Activated effector memory CD4-positive, alpha-beta T cell treated with Interleukin-2 at 50 U/mL for 16 hours (primary cell): ENCODE results near the gene CMIP.
"Not testable (repeated sequence)": the region's sequence is repeated elsewhere in the genome, so short reads cannot be mapped to it uniquely, and the experiment has no call there.

Source experiments
- DNase-seq: peaks from one replicate; pipeline ENCODE4 v3.0.0-alpha.2; 2020

CMIP gene

GRCh38 chr16:81519301-81520150 lies 74.9 kb downstream of the CMIP start:
- DNase-seq, result no peak

GRCh38 chr16:81520151-81520470 lies 75.5 kb downstream of the CMIP start:
- DNase-seq, result no peak

GRCh38 chr16:81520560-81521135 lies 76.0 kb downstream of the CMIP start:
- no peak for DNase-seq

DNA sequence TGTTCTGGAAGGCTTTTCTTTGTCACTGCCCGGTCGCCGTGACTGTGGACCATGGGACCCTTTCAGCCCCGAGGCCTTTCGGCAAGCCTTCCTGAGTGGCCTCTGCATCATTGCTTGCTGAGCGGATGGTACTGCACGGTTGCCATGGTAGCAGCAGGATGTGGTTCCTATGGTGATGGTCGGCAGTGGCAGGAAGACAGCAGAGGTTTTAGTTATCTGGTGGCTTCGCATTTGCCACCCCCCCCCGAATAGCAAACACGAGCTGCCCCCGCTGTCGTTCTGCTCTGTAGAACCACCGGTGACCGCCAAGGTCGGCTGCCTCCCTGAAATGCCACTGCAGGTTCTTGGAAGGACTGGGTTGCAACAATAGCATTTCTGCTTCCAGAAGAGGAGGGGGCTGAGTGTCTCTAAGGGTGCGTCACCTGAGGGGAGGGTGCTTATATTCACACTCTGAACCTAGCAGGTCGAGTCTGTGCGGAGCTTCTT lies 76.6 kb downstream of the CMIP start:
- DNase-seq, result peak; percentile 71

- DNase-seq, result no peak
These were observed 77.6 kb downstream of the CMIP start for GRCh38 chr16:81522108-81522701.

DNA sequence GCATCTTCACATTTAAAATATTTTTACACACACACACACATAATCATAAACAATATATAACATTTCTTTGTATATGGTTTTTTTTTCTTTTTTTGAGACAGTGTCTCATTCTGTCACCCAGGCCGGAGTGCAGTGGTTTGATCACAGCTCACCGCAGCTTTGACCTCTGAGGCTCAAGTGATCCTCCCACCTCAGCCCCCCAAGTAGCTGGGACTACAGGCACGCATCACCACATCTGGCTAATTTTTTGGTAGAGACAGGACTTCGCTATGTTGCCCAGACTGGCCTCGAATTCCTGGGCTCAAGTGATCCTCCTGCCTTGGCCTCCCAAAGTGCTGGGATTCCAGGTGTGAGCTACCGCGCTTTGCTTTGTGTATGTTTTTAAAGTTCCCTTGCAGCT lies 78.2 kb downstream of the CMIP start:
- DNase-seq, result not testable (repeated sequence)

DNA sequence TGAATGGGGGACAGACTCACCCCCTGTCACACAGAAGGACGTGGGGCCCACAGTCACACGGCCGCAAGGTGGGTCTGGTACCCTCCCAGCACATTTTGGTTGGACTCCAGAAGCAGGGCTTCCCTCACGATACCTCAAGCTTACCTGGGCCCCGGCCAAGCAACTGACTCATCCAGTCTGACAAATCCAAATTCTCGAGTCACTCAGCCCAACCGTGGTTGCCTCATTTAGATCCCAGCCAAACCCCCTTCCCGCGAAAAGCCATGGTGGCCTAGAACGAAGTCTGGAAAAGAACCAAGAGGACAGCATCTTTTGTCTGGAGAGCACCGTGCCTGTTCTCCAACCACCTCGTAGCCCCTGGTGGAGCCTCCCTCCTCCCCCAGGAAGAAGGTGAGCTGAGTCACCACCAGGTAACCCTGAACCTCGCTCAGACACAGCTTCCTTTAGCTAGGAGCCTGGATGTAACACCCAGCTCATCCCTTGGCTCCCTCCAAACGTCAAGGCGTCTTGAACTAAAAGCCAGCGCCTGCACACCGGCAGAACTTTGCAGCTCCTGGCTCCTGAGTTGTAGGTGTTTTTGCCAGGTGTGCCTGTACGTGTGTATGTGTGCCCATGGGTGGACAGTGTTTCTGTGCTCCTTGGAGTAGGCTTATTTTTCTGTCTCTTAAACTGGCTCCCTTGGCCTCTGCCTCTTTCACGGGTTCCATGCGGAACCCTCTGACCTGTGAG lies 78.9 kb downstream of the CMIP start:
- no peak for DNase-seq

GRCh38 chr16:81524382-81524781 lies 79.8 kb downstream of the CMIP start:
- DNase-seq, result peak; percentile 25

- not testable (repeated sequence) for DNase-seq
These were observed 80.3 kb downstream of the CMIP start for GRCh38 chr16:81524885-81525284.

DNA sequence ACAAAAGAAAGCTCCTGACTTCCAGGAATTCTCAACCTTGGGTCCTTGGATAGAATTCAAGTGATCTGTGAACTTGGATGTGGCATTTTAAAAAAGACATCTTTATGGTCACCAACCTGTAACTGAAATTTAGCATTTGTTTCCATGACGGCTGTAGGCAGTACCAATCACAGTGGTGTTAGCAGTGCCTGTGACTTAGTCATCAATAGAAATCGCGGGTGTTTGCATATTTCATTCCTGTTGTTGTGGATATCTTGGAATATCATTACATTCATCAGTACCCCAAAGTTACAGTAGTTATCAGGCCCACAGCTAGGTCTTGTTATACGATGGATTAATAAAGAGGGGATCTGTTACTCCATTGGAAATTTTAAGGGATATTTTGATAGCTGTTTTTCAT lies 81.6 kb downstream of the CMIP start:
- no peak for DNase-seq

DNA sequence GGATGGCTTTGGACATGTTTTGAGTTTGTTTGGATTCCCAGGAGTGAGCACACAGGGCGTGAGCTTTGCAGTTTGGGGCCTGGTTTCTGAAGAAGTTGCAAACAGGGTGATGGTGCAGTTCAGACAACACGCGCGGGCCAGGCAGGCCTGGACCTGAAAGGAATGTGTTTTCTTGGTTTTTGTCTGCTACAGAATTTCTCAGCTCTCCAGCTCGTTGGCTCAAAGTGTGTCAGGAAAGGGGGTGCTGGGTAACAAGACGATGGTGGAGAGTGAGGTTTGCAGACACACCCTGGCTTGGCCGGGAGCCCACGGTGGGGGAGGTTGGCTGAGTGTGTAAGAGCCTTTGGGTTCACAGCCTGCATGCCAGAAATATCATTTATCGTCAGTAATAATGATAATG lies 82.3 kb downstream of the CMIP start:
- no peak for DNase-seq

DNA sequence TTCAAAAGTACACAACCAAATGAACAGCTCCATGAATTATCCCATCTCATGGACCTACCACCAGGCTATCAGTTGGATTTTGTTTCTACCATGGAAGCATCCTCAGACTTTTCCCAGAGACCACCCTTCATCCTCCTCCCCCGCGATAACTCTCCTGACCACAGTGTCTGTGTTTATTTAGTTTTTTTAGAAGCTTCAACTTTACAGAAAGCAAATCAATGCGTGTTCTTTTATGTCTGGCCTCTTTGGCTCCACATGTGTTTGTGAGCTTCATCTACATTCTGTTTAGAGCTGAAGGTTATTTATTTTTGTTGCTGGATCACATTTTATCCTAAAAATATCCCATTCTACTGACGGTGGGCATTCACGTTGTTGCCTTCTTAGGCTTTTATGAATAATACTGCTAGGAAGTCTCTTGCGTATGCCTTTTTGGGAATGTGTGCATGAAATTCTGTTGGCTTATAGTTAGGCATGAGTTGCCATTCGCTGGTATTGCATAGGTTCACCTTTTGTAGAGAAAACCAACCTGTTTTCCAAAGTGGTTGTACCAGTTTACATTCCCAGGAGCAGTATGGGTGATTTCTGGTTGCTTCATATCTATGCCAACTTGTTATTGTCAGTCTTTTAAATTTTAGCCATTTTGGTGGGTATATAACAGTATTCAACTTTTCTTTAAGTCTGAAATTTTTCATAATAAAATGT lies 83.0 kb downstream of the CMIP start:
- no peak for DNase-seq

DNA sequence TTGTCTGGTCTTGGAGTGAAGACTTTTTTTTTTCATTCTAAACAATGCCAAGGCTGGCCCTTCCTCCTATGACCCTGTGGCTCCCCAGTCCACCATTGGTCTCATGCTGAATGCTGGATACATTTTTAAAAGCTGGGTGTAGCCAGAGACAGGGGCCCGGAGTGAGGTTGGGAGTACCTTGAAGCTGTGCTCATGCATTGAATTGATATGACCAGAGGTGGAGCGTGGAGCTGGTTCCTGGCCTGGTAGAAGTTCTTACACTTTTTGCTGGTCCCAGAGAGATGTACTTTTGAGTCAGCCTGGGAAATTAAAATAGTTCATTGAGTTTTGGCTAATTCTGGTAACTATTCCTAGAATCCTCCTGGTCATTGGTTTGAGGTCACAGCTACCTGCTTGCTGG lies 83.6 kb downstream of the CMIP start:
- no peak for DNase-seq

DNA sequence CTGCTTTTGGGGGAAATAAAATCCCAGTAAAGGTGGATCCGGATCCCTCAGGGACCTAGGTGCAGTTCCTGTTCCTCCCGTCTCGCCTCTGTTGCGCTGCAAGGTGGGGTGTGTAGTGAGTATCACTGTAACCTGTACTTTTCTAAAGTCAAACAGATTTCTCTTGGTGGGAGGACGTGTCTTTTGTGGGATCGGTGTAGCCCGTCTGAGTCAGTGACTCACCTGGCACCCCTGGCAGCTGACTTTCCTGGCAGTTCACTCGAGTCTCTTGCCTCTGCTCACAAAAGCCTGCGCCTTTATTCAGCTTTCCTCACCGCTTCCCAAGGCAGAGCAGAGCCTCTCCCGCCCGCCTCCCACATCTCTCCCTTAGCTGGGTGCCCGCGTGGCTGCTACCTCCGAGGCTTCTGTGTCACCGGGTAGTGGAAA lies 85.7 kb downstream of the CMIP start:
- DNase-seq, result no peak

DNA sequence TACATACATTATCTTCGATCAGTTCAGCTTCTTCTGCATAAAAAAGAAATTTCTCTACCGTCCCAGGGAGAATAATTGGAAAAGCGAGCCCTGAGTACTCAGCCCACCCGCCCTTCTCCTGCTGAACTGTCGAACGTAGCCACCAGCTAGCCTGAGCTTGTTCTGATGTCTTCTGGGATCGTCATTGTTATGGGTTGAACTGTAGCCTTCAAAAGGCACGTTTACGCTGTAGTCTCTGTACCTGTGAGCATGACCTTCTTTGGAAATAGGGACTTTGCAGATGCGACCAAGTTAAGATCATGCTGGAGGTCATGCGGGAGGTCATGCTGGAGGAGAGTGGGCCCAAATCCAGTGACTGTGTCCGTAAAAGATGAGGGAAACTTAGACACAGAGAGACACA lies 86.2 kb downstream of the CMIP start:
- DNase-seq, result no peak

DNA sequence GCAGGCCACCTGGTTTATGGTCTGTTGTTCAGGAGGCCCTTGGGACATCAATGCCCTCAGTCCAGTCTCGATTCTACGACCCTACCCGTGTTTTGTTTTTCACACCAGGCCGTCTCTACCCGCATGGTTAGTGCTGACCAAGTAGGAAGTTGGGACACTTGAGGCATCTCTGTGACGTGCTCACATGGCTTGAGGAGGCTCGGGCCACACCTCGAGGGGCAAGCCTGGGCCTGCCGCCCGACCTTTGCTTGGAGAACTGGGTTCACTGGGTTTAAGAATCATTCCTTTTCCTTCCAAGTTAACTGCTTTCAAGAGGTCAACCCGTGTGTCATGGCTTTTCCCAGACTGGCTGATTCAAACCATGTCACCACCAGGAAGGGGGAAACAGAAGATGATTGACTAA lies 86.8 kb downstream of the CMIP start:
- no peak for DNase-seq

DNA sequence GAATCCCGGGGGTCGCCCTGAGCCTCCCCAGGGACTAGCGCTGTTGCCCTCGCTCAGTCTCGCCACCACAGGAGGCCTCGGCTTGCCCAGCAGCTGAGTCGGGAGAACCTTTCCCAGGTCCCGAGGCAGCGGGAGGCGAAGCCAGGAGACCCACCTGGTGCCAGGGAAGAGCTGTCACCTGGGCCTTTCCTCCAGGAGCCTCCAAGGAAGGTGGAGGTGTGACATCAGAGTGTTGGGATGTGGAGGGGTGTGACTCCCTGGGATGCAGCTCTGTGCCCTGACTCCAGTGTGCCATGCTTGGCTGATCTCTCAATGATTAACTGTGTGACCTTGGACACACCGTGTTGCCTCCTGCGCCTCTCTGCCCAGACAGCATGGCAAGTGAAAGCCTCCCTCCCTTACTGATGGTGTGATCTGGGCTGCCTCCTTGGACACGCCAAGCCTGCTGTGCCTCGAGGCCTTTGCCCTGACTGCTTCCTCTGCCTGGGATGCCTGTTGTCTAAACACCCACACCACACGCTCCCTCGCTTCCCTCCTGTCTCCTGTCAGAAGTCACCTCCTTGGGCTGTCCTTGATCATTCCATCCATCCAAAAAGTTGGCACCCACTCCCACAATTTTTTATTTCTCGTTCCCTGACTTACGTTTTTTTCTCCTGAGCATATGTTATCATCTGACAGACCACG lies 88.0 kb downstream of the CMIP start:
- no peak for DNase-seq

DNA sequence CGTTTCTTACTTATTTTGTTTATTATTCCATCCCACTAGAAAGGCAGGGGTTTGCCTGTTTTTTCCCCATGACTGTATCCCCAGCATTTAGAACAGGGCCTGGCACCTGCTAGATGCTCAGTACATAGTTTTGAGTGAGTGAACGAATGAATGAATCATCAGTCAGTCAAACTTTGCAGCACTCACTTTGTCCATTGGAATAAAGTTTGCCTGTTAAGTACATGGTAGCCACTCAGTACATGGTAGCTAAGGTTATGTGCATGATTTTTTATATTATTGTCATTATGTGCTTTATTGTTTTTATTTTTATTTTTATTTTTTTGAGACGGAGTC lies 88.5 kb downstream of the CMIP start:
- DNase-seq, result no peak

GRCh38 chr16:81535679-81536360 lies 91.2 kb downstream of the CMIP start:
- DNase-seq, result no peak

GRCh38 chr16:81536648-81537047 lies 92.0 kb downstream of the CMIP start:
- DNase-seq, result no peak

- DNase-seq, result no peak
These were observed 93.3 kb downstream of the CMIP start for GRCh38 chr16:81537721-81538561.
